ENCODE data around the gene GBP3. TPM values are rescaled to one million over a fixed set of nuclear protein-coding genes. Genes with fewer than 3 reads are reported as not detected.
A peak's percentile ranks its signal among the peaks of the same experiment; 100 is the strongest.

GBP3 gene
- total RNA-seq, 1 donor: 41.0 TPM

- DNase-seq (ENCODE audit: low read depth): no peak
- H3K4me3 ChIP-seq (ENCODE audit: low read depth, low read length): no peak overlapping the region
- no peak for TF ChIP-seq CTCF (IDR thresholded peaks at IDR 0.05; ENCODE audit: insufficient read depth, low read depth, low read length)
Measured at GRCh38 chr1:89001510-89001909, 21.2 kb downstream of the GBP3 start.

- H3K4me3 ChIP-seq (ENCODE audit: low read depth, low read length): no peak overlapping the region
- peak; percentile 41 for TF ChIP-seq CTCF (IDR thresholded peaks at IDR 0.05; ENCODE audit: insufficient read depth, low read depth, low read length)
- DNase-seq (ENCODE audit: low read depth): peak; percentile 78
Measured at GRCh38 chr1:88998716-88999115, 23.9 kb downstream of the GBP3 start.

- H3K4me3 ChIP-seq (ENCODE audit: low read depth, low read length): no peak overlapping the region
- TF ChIP-seq CTCF (IDR thresholded peaks at IDR 0.05; ENCODE audit: insufficient read depth, low read depth, low read length): no peak
- DNase-seq (ENCODE audit: low read depth): no peak
Measured at GRCh38 chr1:88990426-88990825, 32.2 kb downstream of the GBP3 start.

- H3K4me3 ChIP-seq (ENCODE audit: low read depth, low read length): no peak overlapping the region
- no peak for DNase-seq (ENCODE audit: low read depth)
- no peak for TF ChIP-seq CTCF (IDR thresholded peaks at IDR 0.05; ENCODE audit: insufficient read depth, low read depth, low read length)
Measured at GRCh38 chr1:88985692-88986091, 37.0 kb downstream of the GBP3 start.

- no peak for TF ChIP-seq CTCF (IDR thresholded peaks at IDR 0.05; ENCODE audit: insufficient read depth, low read depth, low read length)
- DNase-seq (ENCODE audit: low read depth): peak; percentile 80
- H3K4me3 ChIP-seq (ENCODE audit: low read depth, low read length): no peak overlapping the region
Measured at GRCh38 chr1:88985032-88985431, 37.6 kb downstream of the GBP3 start.

GRCh38 chr1:88984569-88984968 is 38.1 kb downstream of the GBP3 start:
- DNase-seq (ENCODE audit: low read depth): no peak
- no peak overlapping the region for H3K4me3 ChIP-seq (ENCODE audit: low read depth, low read length)
- TF ChIP-seq CTCF (IDR thresholded peaks at IDR 0.05; ENCODE audit: insufficient read depth, low read depth, low read length): no peak

GRCh38 chr1:88983791-88984559 is 38.7 kb downstream of the GBP3 start:
- TF ChIP-seq CTCF (IDR thresholded peaks at IDR 0.05; ENCODE audit: insufficient read depth, low read depth, low read length): peak; percentile 71
- peak; percentile 79 for DNase-seq (ENCODE audit: low read depth)
- peak overlapping the region; percentile 19 for H3K4me3 ChIP-seq (ENCODE audit: low read depth, low read length)

Measured in fibroblast of villous mesenchyme (primary cell).